SK-N-SH (cell line): ENCODE results near the gene SLAMF9.

Source experiments
- EP300 ChIP-seq, 2 experiments: IDR thresholded peaks; 2 replicates each; pipeline versions ENCODE4 v1.4.0 to v1.6.1; 2012; ENCODE audit warnings: borderline replicate concordance in 1 of 2, low read depth in 1 of 2, low read length in 1 of 2
- EZH2phosphoT487 ChIP-seq: fragments of 200-600 bp; sonication (generic); IDR thresholded peaks from 2 replicates; pipeline ENCODE4 v1.6.1; 2017; ENCODE audit warnings: low read depth, mixed run types, mild to moderate bottlenecking, antibody characterized with exemption, moderate library complexity, borderline replicate concordance
- RAD21 ChIP-seq: IDR thresholded peaks from 2 replicates; pipeline ENCODE4 v1.6.1; 2012; ENCODE audit warnings: mild to moderate bottlenecking, low read length
- TAF1 ChIP-seq: IDR thresholded peaks from 2 replicates; pipeline ENCODE4 v1.6.1; 2012; ENCODE audit warnings: low read depth, mild to moderate bottlenecking, low read length, moderate library complexity, borderline replicate concordance
- TF ChIP-seq, protein P1 (sequence below): fragments of 200-600 bp; sonication (generic); IDR thresholded peaks from 2 replicates; pipeline ENCODE4 v1.6.1; 2017; ENCODE audit warnings: antibody characterized with exemption, mild to moderate bottlenecking, moderate library complexity
- TF ChIP-seq, protein P2 (sequence below): IDR thresholded peaks from 2 replicates; pipeline ENCODE4; 2012
- TF ChIP-seq, protein P3 (sequence below): IDR thresholded peaks from 2 replicates; pipeline ENCODE4 v1.4.0; 2012; ENCODE audit warnings: low read depth
- TF ChIP-seq, protein P4 (sequence below): IDR thresholded peaks from 2 replicates; pipeline ENCODE4 v1.6.1; 2012; ENCODE audit warnings: mild to moderate bottlenecking, low read depth, low read length, moderate library complexity

DNA sequence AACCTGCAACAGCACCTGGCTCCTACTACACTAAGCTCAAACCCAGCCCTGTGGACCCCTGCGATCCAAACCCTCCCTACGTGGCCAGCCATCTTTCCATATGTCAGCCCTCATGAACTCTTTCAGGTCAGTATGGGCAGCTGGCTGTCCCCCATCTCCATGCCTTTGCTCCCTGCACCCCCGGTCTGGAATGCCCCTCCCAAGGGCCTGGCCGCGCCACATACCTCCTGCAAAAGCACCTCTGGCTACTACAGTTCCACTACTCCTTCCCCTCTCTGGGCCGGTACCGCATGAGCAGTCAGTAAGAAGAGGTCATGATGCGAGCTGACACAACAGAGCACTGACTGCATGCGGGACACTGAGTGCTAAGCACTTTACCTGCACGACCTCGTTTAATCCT, 18.7 kb downstream of the SLAMF9 start:
- TF ChIP-seq RAD21 (no peak), TAF1 (no peak), EZH2phosphoT487 (no peak), EP300 (IDR thresholded peaks at IDR 0.05; ENCODE audit: borderline replicate concordance in 1 of 2, low read depth in 1 of 2, low read length in 1 of 2) (no peak)
- TF ChIP-seq, protein P1, sequence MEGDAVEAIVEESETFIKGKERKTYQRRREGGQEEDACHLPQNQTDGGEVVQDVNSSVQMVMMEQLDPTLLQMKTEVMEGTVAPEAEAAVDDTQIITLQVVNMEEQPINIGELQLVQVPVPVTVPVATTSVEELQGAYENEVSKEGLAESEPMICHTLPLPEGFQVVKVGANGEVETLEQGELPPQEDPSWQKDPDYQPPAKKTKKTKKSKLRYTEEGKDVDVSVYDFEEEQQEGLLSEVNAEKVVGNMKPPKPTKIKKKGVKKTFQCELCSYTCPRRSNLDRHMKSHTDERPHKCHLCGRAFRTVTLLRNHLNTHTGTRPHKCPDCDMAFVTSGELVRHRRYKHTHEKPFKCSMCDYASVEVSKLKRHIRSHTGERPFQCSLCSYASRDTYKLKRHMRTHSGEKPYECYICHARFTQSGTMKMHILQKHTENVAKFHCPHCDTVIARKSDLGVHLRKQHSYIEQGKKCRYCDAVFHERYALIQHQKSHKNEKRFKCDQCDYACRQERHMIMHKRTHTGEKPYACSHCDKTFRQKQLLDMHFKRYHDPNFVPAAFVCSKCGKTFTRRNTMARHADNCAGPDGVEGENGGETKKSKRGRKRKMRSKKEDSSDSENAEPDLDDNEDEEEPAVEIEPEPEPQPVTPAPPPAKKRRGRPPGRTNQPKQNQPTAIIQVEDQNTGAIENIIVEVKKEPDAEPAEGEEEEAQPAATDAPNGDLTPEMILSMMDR, result no peak
- TF ChIP-seq, protein P2, sequence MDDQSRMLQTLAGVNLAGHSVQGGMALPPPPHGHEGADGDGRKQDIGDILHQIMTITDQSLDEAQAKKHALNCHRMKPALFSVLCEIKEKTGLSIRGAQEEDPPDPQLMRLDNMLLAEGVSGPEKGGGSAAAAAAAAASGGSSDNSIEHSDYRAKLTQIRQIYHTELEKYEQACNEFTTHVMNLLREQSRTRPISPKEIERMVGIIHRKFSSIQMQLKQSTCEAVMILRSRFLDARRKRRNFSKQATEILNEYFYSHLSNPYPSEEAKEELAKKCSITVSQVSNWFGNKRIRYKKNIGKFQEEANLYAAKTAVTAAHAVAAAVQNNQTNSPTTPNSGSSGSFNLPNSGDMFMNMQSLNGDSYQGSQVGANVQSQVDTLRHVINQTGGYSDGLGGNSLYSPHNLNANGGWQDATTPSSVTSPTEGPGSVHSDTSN, result no peak
- TF ChIP-seq, protein P3, sequence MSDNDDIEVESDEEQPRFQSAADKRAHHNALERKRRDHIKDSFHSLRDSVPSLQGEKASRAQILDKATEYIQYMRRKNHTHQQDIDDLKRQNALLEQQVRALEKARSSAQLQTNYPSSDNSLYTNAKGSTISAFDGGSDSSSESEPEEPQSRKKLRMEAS, result no peak
- TF ChIP-seq, protein P4, sequence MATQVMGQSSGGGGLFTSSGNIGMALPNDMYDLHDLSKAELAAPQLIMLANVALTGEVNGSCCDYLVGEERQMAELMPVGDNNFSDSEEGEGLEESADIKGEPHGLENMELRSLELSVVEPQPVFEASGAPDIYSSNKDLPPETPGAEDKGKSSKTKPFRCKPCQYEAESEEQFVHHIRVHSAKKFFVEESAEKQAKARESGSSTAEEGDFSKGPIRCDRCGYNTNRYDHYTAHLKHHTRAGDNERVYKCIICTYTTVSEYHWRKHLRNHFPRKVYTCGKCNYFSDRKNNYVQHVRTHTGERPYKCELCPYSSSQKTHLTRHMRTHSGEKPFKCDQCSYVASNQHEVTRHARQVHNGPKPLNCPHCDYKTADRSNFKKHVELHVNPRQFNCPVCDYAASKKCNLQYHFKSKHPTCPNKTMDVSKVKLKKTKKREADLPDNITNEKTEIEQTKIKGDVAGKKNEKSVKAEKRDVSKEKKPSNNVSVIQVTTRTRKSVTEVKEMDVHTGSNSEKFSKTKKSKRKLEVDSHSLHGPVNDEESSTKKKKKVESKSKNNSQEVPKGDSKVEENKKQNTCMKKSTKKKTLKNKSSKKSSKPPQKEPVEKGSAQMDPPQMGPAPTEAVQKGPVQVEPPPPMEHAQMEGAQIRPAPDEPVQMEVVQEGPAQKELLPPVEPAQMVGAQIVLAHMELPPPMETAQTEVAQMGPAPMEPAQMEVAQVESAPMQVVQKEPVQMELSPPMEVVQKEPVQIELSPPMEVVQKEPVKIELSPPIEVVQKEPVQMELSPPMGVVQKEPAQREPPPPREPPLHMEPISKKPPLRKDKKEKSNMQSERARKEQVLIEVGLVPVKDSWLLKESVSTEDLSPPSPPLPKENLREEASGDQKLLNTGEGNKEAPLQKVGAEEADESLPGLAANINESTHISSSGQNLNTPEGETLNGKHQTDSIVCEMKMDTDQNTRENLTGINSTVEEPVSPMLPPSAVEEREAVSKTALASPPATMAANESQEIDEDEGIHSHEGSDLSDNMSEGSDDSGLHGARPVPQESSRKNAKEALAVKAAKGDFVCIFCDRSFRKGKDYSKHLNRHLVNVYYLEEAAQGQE, result no peak
